Smooth muscle cell (in vitro differentiated cells): ENCODE measurements around the gene CDKN2C. TPM values are rescaled to one million over a fixed set of nuclear protein-coding genes. Genes with fewer than 3 reads are reported as not detected.
A peak's percentile ranks its signal among the peaks of the same experiment; 100 is the strongest.

Experiments
- DNase-seq: peaks from one replicate; lab custom pipeline; 2025; ENCODE audit not compliant: unreplicated experiment; lab: John Stamatoyannopoulos, UW
- H2AFZ ChIP-seq: fragments of 200-600 bp; sonication (generic); 2 replicates; pipeline ENCODE4 v1.6.0; 2016; ENCODE audit warnings: antibody characterized with exemption, low read depth, mild to moderate bottlenecking
- H3F3A ChIP-seq: fragments of 200-600 bp; sonication (generic); 2 replicates; pipeline ENCODE4 v1.6.0; 2017; ENCODE audit warnings: antibody characterized with exemption, low read depth
- H3K27ac ChIP-seq: fragments of 200-600 bp; sonication (generic); 2 replicates; pipeline ENCODE4 v1.5.1; 2016; ENCODE audit warnings: low read depth, mild to moderate bottlenecking
- H3K27me3 ChIP-seq: fragments of 200-600 bp; sonication (generic); 2 replicates; pipeline ENCODE4 v1.6.1; 2016; ENCODE audit warnings: low read depth, mild to moderate bottlenecking
- H3K36me3 ChIP-seq: fragments of 200-600 bp; sonication (generic); 2 replicates; pipeline ENCODE4 v1.5.1; 2016; ENCODE audit warnings: low read depth
- H3K4me1 ChIP-seq: fragments of 200-600 bp; sonication (generic); 2 replicates; pipeline ENCODE4 v1.5.1; 2016; ENCODE audit warnings: low read depth
- H3K4me2 ChIP-seq: fragments of 200-600 bp; sonication (generic); 2 replicates; pipeline ENCODE4 v1.6.0; 2016; ENCODE audit warnings: mild to moderate bottlenecking
- H3K4me3 ChIP-seq: fragments of 200-600 bp; sonication (generic); 2 replicates; pipeline ENCODE4 v1.5.1; 2016; ENCODE audit warnings: mild to moderate bottlenecking
- H3K79me2 ChIP-seq: fragments of 200-600 bp; sonication (generic); 2 replicates; pipeline ENCODE4 v1.6.0; 2016; ENCODE audit warnings: low read depth, mild to moderate bottlenecking
- H3K9ac ChIP-seq: fragments of 200-600 bp; sonication (generic); 2 replicates; pipeline ENCODE4 v1.6.0; 2016; ENCODE audit warnings: low read depth
- H3K9me3 ChIP-seq: fragments of 200-600 bp; sonication (generic); replicated peaks from 2 replicates; pipeline ENCODE4 v1.5.1; 2016; ENCODE audit warnings: low read depth
- H4K20me1 ChIP-seq: fragments of 200-600 bp; sonication (generic); 2 replicates; pipeline ENCODE4 v1.6.0; 2016; ENCODE audit warnings: low read depth
- WGBS: methylation state at CpG from one replicate; pipeline ENCODE4 v1.1.7; 2016; ENCODE audit warnings: low lambda C conversion rate; 5-methylcytosine and 5-hydroxymethylcytosine counted together
- polyA plus RNA-seq: library from polyadenylated mRNA; unstranded; fragments of >200 nt; fragmentation: Nextera tagmentation; extraction: Ambion mirVana; gene quantifications from 2 replicates; pipeline ENCODE4 v1.2.1, GENCODE V29; 2016
- total RNA-seq: library from RNA; depleted of rRNA; stranded (reverse); fragments of >200 nt; gene quantifications from 2 replicates; pipeline ENCODE4 v1.2.3, GENCODE V29; 2014
- TF ChIP-seq, protein P1 (sequence below): fragments of 200-600 bp; sonication (generic); IDR thresholded peaks from 2 replicates; pipeline ENCODE4 v1.5.1; 2017; ENCODE audit warnings: borderline replicate concordance, mild to moderate bottlenecking, antibody characterized with exemption; ENCODE audit not compliant: insufficient read depth, poor library complexity, severe bottlenecking

The CDKN2C gene
- total and polyA plus RNA-seq, 2 experiments from 2014 or later: 1.3 to 3.2 TPM

DNA sequence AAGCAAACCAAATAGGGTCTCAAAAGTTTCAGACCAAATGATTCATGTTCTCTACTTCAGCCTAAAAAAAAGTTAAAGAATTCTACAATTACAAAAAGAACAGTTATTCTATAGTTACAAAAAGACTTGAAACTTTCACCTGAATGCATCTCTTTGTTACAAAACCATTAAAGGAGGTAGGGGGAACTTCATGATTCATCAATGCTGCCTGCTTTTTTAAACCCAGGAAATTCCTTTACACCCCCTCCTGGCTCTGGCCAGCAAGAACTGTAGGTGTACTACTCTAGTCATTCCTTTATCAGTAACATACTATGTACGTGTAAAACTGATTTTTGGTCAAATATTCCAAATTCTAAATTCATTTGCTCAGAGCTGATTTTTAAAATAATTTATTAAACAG is 14.9 kb upstream of the CDKN2C start:
- no peak for DNase-seq
- Histone ChIP-seq H3K27me3 (no peaks in the 10 kb centered on the region), H3K4me2 (no peak overlapping the region), H3K36me3 (no peaks in the 10 kb centered on the region), H2AFZ (no peak overlapping the region), H3F3A (no peaks in the 10 kb centered on the region), H3K79me2 (peaks cover 65% of the 10 kb centered on the region), H3K27ac (no peak overlapping the region), H3K4me1 (no peaks in the 10 kb centered on the region), H3K9me3 (no peaks in the 10 kb centered on the region), H3K9ac (no peak overlapping the region), H4K20me1 (peaks cover 15% of the 10 kb centered on the region), H3K4me3 (no peak overlapping the region)
- 34% methylated on average over 1 of the region's 1 CpG for WGBS
- TF ChIP-seq, protein P1, sequence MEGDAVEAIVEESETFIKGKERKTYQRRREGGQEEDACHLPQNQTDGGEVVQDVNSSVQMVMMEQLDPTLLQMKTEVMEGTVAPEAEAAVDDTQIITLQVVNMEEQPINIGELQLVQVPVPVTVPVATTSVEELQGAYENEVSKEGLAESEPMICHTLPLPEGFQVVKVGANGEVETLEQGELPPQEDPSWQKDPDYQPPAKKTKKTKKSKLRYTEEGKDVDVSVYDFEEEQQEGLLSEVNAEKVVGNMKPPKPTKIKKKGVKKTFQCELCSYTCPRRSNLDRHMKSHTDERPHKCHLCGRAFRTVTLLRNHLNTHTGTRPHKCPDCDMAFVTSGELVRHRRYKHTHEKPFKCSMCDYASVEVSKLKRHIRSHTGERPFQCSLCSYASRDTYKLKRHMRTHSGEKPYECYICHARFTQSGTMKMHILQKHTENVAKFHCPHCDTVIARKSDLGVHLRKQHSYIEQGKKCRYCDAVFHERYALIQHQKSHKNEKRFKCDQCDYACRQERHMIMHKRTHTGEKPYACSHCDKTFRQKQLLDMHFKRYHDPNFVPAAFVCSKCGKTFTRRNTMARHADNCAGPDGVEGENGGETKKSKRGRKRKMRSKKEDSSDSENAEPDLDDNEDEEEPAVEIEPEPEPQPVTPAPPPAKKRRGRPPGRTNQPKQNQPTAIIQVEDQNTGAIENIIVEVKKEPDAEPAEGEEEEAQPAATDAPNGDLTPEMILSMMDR: no peak

- Histone ChIP-seq H3F3A (no peaks in the 10 kb centered on the region), H3K9ac (peak overlapping the region; percentile 56), H3K4me2 (peak overlapping the region; percentile 95), H3K27ac (peak overlapping the region; percentile 55), H4K20me1 (no peaks in the 10 kb centered on the region), H3K79me2 (peaks cover 37% of the 10 kb centered on the region), H3K36me3 (no peaks in the 10 kb centered on the region), H3K4me3 (peak overlapping the region; percentile 95), H3K4me1 (no peaks in the 10 kb centered on the region), H3K27me3 (no peaks in the 10 kb centered on the region), H2AFZ (peak overlapping the region; percentile 82), H3K9me3 (no peaks in the 10 kb centered on the region)
- WGBS: 1% methylated on average over 24 of the region's 38 CpGs
- no peak for DNase-seq
- TF ChIP-seq, protein P1: no peak
These were observed 10.6 kb upstream of the CDKN2C start for GRCh38 chr1:50959303-50959912.

- WGBS: 1% methylated on average over 34 of the region's 80 CpGs
- TF ChIP-seq, protein P1: no peak
These were observed 9.9 kb upstream of the CDKN2C start, which contains the start of gene FAF1 for GRCh38 chr1:50959913-50960844. TSS of gene FAF1 (minus strand) at chr1:50960267. CDS start at chr1:50959811, 456 bp downstream.

More at GRCh38 chr1:50959913-50960844, 9.9 kb upstream of the CDKN2C start, which contains the start of gene FAF1:
- peak; percentile 78 for DNase-seq
- Histone ChIP-seq H3K4me3 (peak within 1 kb of the TSS; percentile 95), H2AFZ (peak within 1 kb of the TSS; percentile 94), H3K4me2 (peak within 1 kb of the TSS; percentile 95), H3F3A (no peaks in the 10 kb centered on the region), H3K36me3 (no peaks in the 10 kb centered on the region), H3K4me1 (no peaks in the 10 kb centered on the region), H3K27me3 (peaks cover 6% of the 10 kb centered on the region), H3K79me2 (peaks cover 37% of the 10 kb centered on the region), H3K9ac (peak within 1 kb of the TSS; percentile 78), H3K27ac (peak within 1 kb of the TSS; percentile 58), H3K9me3 (no peaks in the 10 kb centered on the region), H4K20me1 (no peaks in the 10 kb centered on the region)
